Forelimb muscle (tissue), 1 donor: Measurements from ENCODE around the gene MEGF11. TPM values are rescaled to one million over a fixed set of nuclear protein-coding genes. Genes with fewer than 3 reads are reported as not detected.

Experiments
- DNase-seq: peaks from one replicate; pipeline ENCODE4 v3.0.0-alpha.2; 2013; ENCODE audit warnings: low read depth
- polyA plus RNA-seq: library from polyadenylated mRNA; unstranded; fragments of 120-200 nt; gene quantifications from one replicate; pipeline ENCODE4 v1.2.1, GENCODE V29; 2013; ENCODE audit not compliant: insufficient read length

MEGF11 gene
- polyA plus RNA-seq, 1 donor: 0.28 TPM

DNA sequence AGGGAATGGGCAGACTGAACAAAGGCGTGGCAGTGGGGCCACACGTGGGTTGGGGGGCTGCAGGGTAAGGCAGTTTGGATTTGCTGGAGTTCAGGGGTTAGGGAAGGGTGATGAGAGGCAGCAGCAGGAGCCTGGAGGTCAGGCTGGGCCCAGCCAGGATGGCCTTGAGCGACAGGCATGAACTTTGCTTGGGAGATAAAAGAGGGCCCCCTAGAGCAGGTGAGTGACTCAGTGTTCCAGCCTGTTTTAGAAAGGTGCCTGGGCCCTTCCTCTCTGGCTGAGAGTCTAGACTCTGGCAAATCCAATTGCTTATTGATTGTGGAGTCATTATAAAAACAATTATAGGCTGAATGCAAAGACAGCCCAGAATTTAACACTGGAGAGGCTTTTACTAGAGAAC lies 309.1 kb downstream of the MEGF11 start:
- no peak for DNase-seq

DNA sequence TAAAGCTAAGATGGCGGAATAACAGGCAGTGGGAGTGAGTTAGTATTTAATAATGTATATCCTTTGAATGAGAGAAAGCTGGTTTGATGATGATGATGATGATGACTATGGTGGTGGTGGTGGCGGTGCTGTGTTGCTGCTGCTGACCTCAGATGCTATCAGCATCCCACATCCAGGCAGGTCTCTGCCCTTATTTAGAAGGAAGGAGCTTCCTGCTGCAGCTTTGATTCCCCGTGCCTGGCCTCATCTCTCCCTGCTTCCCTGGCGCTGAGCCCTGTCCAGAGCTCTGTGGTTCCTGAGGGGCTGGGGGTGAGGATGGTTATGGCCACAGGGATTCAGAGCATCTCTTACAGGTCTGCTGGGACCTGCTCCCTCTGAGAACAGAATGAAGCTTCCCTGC lies 311.1 kb downstream of the MEGF11 start:
- no peak for DNase-seq

DNA sequence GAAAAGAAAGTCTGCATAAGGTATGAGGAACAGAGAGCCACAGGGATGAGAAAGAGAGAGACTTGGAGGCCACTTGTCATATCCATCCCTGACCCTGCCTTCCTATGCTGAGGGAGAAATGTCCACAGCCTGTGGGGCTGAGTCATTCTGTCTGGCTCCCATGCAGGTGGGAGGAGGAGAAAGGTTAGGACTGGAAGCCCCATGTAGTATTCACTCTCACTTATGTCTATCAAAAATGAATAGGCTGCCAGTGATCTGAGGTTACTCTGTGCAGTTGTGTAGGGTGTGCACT lies 313.0 kb downstream of the MEGF11 start:
- DNase-seq: no peak

DNA sequence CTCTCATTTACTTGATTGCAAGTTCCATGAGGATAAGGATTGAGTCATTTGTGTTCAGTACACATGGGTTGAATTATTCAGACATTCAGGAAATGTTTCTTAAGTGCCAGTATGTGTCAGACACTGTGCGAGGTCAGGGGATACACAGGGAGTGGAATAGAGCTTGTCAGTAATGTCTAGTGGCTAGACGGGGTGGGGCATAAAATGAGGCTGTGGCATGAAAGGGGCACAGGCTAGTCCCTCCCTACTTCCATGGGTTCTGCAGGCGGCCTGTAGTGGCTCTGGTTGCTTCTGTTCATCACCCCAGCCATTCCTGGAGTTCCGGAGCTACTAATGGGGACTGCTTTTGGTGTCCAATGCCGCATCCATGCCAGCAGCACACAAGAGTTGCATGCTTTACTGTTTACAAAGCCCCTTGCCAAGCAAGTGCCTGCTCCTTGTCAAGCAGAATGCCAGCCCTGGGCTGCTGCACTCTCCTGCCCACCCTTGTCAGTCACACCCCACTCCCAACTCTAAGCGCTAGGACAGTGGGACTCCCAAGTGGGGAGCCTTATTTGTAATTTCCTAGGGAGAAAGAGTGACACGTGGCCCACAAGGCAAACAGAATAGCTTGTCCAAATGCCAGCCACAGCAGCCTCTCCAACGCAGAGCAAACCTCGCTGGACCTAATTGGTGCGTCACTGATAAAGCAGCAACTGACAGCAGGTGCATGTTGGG lies 313.5 kb downstream of the MEGF11 start:
- no peak for DNase-seq

DNA sequence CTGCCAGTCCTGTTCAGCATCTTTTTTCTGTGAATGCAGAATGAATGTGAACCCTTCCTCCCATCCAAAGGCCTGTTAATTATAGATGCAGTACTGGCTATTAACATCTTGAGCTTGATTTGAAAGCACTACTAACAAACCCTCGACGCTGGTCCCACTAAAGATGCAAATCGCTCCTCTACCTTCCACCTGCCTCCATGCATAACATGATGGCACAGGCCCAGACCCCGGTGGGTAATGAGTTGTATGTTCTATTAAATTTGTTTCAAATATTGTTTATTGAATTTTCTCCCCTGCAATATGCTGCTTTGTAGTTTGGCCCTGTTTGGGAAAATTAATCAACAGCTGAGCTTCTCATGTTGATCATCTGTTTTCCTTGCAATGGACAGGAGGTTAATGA lies 314.9 kb downstream of the MEGF11 start:
- no peak for DNase-seq

DNA sequence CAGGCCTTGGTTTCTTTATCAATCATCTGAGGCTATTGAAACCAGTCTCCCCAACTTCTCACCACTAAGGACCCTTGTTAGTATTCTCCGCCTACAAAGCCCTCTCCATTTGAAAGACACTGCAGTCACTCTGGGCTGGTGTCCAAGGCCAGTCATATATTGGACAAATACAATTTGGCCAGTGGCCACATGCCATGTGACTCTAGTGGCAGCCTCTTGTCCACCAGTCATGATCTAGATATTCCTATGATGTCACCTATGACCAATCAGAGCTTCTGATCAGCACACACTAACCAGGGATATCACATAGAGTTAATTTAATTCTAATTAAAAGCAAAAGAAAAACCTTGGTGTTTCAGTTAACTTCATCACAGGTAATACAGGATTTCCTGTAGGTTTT lies 316.1 kb downstream of the MEGF11 start:
- no peak for DNase-seq

DNA sequence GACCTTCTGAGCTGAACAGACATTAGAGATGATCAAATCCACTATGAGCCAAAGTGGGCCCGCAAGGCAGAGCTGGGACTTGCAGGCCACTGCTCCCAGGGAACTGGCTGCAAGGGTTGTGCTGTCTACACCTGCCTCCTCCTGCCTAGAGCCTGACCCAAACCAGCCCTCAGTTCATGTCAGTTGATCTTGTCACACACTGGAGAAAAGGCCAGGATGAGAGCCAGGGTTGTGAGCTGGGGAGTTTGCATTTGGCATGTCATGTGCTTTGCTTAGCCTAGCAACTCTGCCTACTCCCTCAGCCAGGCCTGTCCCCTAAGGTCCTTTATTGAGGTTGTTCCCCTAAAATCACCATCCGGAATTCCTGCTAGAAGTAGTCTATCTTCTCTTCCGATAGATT lies 316.5 kb downstream of the MEGF11 start:
- no peak for DNase-seq

DNA sequence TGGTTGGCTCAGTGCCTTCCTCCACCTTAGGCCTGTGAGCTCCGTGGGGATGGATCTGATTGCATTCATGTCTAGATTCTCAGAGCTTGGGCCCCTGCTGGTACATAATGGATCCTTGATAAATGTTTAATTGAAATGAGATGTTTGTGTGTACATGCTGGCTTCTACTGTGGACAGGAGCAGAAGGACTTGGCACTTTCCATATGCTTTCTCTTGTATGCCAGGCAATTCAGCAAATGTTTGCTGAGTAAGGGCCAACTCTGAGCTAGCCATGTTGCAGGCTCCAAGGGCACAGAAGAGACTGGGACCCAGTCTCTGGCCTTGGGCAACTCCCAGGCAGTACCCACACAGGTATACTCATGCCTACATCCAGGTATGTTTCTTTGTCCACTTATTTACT lies 317.3 kb downstream of the MEGF11 start:
- DNase-seq: no peak

DNA sequence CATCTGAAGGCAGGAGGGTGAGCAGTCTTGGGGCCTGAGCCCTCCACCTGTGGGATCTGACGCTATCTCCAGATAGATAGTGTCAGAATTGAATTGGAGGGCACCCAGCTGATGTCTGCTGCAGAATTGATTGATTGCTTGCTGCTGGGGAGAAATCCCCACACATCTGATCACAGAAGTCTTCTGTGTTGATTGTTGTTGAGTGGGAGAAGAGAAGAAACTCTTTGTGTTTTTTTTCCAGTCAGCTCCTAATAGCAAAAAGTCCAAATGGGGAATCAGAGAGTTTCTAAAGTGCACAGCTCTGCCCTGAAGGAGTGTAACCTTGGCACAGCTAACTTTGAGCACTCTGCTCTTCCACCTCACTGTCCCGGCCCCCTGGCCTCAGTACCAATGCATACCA lies 318.2 kb downstream of the MEGF11 start:
- DNase-seq: no peak

DNA sequence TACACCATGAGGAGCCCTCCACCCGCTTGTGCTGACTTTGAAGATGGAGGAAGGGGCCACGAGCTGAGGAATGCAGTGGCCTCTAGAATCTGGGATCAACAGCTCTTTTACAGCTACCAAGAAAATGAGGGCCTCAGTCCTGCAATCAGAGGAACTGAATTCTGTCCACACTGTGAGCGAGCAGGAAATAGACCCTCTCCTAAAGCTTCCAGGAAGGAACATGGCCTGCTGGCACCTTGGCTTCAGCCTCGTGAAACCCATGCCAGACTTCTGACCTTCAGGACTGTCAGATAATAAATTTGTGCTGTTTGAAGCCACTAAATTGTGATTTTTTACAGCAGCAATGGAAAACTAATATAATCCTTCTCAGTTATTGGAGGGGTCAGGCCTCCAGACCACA lies 322.3 kb downstream of the MEGF11 start:
- no peak for DNase-seq

DNA sequence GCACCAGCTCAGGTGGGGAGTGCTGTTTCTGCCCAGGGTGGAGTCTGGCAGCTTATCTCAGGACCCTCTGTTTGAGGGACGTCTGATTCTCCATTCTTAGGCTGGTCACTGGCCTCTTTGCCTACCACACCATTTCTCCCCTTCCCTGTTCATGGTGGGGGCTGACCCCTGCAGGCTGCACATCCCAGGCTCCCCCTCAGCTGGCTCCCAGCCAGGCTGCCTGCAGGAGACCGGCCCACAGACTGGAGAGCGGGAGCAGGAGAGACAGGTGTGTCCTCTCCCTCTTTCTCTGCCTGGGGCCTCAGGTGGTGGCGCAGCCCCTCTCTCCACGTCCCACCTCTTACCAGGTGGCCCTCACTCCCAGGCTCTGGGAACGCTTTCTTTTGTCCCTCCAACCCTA lies 323.4 kb downstream of the MEGF11 start:
- DNase-seq: no peak

DNA sequence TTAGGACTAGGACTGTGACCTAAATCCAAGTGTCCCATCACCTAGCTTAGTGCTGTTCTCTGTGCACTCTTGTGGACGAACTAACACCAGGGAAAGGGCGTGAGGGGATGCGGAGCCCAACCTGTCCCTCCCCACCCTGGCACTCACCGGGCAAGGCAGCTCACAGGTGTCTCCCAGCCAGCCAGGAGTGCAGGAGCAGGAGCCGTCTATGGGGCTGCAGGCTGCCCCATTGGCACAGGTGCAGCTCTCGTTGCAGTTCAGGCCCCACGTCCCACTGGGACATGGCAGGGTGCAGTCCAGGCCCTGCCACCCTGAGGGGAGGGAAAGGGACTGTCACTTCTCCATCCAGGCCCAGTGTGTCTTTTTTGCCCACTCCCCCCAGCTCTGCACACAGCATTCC lies 324.0 kb downstream of the MEGF11 start:
- no peak for DNase-seq

DNA sequence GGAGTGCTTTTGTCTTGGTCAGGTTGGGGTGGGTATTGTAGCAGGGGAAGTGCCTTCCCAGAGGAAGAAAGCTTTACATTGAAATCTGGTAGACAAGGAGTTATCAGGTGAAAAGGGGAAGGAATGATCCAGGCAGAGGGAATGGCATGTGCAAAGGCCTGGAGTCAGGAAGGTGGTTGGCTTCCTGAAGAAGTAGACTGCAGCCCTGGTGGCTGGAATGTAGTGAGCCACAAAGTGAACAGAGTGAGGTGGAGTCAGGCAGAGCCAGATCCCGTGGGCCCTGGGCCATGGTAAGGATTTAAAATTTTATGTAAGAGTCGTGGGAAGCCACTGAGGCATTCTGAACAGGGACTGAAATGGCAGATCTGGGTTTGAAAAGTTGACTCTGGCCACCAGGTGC lies 326.0 kb downstream of the MEGF11 start:
- DNase-seq: no peak

DNA sequence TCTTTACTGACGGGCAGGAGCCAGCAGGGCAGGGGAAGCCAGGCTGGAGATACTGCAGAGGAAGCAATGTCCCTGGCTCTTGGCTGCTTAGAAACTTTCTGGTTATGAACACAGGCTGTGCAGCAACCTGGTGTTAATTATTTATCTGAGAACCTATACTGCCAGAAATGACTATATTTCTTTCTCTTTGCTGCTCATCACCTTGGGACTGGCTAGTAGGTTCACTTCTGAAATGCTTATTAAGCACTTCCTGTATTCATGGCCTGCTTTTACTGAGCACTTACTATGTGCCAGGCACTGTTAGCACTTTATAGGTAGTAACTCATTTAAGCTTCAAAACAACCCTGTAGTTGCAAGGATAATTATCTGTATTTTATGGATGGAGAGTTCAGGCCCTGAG lies 326.7 kb downstream of the MEGF11 start:
- DNase-seq: no peak

DNA sequence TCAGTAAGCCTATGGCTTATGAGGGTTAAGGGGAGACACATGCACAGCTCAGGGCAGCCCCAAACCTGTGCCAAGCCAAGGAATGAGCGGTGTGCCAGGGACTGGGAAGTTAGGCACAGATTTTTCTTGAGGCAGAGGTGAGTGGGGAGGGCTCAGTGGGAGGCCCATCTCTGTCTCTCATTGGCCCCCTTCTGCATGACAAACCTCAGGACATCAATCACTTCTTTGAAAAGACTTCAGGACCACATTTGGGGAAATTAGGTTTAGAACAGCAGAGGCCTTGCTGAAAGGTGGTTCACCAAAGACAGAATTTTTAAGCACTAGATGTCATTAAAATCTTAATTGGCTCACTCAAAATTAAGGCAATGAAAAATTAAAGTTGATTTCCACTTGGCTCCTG lies 327.1 kb downstream of the MEGF11 start:
- no peak for DNase-seq

DNA sequence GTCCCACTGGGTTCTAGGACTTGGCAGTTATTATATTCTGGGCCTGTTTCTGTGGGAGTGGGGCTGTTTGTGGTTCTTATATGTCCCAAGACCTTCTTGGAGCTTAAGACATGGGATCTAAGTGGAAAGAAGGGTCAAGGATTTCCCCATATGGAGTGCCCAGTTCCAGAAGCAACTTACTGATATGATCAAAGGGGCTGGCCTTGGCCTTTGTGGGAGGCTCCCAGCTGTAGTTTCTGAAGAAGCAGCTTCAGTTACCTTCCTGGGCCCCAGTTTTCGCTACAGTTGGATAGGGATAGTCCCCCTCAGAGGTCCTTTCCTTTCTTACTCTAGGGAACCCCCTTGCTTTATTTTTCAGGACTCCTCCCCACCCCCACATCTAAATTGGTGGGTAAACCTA lies 328.2 kb downstream of the MEGF11 start:
- no peak for DNase-seq

DNA sequence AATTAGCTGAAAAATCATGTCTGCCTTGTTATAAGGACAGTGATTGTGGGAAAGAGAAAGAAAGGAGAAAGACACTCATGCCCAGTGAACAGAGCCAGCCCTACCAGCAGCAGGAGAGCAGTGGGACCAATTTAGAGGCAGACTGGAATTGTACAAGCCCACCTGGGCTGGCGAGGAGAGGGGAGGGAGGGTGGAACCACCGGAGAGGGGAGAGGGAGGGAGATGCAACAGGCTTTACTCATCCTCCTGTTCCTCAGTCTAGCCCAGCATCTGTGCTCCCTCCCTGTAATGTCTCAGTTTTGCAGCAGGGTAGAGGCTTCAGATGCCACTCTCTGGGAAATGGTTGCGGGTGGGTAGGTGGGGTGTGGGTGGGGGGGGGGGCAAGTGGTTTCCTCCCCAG lies 329.5 kb downstream of the MEGF11 start:
- no peak for DNase-seq

DNA sequence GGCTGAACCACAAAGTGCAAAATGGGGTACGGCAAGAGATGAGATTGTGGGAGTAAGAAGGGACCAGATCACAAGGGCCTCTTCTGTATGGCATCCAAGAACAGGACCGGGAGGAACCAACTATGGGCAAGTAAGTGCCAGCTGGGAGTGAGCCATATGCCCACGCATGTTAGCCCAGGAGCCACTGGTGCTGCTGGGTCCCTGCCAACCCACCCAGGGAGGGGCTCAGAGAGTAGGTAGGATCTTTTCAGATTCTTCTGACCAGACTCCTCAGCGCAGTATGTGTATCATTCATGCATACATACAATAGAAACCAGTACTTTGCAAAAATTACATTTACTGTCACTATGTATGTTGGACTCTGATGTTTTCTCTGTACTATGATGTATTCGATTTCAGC lies 330.3 kb downstream of the MEGF11 start:
- DNase-seq: no peak

DNA sequence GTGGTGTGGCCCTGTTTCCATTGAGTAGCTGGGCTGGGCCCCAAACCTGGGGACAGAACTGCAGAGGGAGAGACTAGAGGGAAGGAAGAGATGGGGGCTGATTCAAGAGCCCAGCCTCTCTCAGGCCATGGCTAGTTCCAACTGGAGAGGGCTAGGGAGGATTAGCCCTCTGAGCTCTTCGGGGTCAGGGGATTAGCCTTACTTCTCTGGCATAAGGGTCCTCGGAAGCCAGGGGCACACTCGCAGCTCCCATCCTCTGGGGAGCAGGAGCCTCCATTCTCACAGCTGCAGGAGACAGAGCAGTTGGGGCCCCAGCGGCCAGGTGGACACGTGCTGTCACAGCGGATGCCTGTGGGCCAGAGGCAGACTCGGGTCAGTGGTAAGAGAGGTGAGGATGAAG lies 330.9 kb downstream of the MEGF11 start:
- DNase-seq: no peak

DNA sequence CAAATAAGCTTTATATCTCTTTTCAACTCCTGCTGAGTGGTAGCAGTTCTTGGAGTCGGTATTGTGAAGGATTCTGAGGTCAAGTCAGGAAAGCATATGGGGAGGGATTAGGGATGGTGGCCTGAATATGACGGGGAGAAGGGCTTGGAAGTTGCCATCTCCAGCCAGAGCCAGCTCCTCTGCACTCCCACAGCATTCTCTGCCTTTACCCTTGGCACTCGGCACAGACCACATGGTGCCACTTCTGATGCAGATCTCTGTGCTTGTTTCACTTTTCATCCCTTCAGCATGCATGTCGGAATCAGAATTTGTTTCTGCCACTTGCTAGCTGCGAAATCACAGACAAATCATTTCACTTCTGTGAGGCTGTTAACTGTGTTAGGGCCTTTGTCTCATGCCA lies 331.8 kb downstream of the MEGF11 start:
- DNase-seq: no peak

DNA sequence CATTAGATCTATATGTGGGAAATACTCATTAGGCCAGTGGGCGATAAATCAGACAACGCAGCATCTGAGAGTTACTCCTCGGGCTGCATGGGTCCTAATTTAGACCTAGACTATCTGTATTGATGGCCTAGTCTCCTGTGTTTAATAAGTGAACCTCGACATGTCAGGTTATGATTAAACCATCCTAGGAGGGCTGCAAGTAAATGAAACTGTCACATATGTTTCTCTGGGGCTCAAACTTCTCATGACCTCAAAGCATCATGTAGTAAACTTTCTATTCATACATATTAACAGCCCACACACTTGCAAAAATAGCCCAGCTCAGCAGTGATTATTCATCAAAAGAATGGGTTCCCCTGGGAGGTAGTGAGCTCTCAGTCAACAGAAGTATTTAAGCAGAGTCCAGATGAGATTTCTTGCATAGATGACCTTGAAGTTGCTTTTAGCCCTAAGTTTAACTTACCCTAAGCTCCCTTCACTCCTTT lies 332.7 kb downstream of the MEGF11 start:
- DNase-seq: no peak

DNA sequence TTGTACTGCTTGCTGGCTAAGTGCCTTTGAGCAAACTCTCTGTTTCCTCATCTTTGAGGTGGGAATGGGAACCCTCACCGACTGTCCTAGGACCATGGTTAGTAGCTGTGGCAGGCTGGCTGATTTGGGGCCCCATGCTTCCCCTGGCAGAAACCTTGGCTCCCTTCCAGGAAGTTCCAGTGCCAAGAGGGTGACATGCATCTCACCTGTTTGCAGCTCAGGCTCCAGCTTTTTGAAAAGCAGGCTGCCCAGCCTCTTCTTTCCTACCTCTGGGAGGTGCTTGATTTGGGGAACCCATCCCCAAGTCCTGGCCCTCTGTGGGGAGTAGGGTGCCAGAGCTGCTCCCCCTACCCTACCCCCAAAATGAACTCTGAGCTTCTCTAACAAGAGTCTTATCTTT lies 333.4 kb downstream of the MEGF11 start:
- no peak for DNase-seq

DNA sequence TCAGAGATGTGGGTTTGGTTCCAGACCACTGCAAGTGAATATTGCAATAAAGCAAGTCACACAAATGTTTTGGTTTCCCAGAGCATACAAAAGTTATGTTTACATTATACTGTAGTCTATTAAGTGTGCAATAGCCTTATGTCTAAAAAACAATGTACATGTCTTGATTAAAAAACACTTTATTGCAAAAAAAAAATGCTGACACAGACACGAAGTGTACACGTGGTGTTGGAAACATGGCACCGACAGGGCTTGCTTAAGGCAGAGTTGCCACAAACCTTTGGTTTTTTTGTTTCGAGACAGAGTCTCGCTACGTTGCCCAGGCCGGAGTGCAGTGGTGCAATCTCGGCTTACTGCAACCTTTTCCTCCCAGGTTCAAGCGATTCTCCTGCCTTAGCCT lies 334.2 kb downstream of the MEGF11 start:
- DNase-seq: no peak

DNA sequence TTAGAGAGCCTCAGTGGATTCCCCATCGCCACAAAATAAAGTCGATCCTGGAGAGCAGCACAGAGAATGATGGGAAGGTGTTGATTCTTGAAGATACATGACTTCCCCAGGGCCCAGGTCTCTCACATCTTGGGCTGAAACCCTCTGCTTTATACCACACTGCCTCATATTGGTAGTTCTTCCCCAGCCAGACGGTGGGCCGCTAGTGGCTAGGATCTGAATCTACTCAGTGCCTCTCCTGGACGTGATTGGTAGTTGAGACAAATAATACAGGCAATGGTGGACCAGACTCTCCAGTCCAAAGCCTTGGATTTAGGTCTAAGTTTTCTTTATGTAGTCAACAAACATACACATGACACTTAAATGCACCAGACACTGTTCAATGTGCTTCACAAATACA lies 334.6 kb downstream of the MEGF11 start:
- DNase-seq: no peak
